Fibroblast of skin of abdomen (primary cell): Measurements from ENCODE around the gene SLC25A48.
"Not testable (repeated sequence)": the region's sequence is repeated elsewhere in the genome, so short reads cannot be mapped to it uniquely, and the experiment has no call there.

ENCODE experiments used
- DNase-seq: peaks from one replicate; pipeline ENCODE4 v3.0.0-alpha.2; 2013

SLC25A48 gene

DNA sequence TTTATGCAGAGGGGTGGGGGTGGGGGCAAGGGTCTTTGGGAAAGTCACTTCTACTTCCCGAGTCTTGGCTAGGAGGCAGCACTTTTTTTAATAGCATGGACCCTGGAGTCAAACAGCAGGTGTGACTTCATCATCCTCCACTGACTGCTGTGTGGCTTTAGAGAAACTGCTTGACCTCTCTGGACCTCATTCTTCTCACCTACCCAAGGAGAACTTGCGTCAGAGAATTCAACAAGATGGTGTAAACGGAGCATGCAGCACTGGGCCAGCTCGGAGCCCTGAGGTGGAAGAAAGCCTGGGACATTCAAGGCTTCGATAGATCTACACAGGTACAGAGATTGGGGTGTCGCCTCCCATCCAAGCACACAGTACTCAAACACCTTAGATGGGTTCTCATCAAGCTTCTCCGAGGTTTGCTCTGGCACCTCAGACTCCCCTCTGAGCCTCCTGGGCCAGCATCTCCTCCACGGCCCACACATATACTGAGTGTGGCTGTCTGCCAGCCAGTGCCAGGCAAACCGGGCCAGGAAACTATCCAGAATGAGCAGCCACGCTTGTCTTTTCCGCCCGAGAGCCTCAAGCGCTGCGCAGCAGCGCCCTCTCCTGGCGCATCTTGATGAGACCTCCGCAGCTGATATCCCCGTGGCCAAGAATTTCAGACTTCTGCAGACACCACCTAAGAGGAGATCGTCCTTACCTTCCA lies 4.6 kb upstream of the SLC25A48 start:
- peak; percentile 42 for DNase-seq

DNA sequence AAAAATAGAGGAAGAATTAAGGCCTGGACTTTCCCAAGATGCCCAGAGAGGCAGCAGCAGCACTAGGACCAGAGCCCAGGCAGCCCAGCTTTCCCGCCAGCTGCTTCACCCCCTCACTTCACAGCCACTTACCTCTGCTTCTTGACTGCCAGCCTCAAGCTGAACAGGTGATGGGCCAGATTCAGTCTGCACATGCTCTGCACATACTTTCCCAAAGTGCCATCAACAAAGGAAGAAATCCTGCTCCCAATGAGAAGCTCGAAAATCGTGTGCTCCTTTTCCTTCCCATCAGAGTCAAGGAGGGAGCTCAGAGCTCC lies 4.1 kb upstream of the SLC25A48 start:
- DNase-seq, result no peak

DNA sequence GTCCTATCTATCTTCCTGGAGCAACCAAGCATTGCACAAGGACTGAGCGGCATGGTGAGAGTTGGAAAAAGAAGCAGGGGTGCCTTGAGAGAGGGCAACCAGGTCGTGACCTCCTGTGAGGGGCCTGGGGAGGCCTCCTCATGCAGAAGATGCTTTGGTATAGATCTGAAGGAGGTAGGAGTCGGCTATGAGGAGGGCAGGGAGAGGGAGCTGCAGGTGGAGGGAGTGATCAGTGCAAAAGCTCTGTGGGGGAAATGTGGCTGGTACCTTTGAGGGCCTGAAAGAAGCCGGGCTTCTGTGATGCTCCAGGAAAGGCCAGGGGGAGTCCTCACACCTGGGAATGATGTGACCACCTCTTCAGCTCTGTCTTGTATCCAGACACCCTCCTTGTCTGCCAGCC lies 3.6 kb upstream of the SLC25A48 start:
- DNase-seq, result no peak

DNA sequence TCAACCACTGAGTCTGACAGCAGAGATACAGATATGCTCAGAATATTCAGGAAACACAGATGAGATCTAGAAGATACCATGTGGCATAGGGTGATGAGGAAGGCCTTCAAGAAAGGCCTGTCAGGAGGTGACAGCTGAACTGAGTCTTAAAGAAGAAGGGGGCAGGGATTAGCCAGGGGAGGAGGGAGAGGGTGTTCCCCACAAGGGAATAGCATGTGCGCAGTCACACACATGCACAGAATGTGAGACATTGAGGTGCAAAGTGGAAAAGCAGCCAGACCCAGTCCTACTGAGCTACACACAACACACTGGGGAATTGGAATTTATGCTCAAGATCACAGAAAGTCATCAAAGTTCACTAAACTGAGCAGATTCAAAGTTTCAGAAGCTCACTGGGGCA lies 3.0 kb upstream of the SLC25A48 start:
- DNase-seq, result no peak

DNA sequence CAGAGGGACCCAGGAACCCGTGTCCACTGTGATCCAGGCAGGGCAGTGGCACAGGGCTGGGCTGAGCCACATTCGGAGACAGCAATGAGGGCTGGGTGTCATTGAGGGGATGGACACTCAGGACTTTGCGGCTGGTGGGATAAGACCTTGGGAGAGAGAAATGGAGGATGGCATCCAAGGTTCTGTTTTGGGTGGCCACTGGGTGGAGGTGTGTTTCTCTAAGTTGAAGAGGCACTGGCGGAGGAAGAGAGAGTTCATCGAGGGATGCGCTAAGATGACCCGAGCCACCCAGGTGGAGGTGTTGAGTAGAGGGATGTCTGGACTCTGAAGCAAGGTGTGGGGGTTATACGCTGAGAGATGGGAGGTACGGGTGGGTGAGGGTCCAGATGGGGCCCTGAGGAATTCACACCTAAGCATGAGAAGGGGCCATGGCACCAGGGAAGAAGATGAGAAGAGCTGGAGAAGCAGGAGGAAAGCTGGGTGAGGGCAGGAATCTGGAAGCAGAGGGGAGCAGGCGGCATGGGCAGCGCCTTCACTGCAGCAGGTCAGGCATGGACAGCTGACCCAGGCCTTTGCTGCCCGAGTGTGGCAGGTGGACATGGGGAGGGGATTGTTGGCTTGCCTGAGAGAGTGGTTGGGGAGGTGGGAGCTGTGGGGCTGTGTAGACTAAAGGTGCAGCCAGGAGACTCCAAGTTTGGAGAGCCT lies 2.5 kb upstream of the SLC25A48 start:
- DNase-seq, result no peak

DNA sequence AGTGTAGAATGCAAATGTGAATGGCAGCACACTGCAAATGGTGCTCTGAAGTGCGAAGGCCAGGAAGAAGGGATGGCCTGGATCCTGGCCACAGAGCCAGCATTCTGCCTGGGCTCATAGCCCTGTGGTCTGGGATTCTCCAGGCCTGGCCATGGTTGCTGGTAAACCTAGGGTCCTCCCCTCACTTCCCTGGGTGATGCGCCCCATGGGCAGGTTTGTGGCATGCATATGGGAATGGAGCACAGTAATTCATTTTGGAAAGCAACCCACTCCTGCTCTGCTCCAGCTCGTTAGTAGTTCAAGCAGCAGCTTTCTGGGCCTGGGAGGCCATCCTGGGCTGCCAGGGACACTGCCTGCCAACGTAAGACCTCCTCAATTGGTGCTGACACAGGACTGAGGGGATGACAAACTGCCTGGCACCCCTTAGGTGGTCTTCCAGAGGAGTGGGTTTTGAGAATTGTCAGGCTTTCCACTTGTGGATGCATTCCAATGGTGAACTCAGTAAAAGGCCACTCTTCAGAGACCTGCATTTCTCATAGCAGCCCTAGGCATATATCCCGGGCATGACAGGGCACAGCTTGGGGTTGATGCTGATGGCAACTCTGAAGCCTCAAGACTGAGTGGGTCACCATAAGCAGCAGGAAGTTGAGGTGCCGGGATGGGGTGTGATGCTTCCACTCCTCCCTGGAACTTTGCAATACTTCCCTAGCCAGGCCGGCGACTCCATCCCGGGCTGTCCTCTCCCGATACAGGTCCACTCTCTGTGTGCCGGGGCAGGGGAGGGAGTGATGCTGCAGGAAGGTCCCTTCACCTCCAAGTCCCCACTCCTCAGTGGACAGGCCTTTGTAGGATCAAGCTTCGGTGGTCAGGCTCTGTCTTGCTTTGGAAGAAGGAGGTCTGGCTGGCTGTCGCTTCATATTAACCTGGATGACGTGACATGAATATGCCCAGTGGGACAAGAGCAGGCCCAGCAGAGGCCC lies 1.2 kb upstream of the SLC25A48 start:
- no peak for DNase-seq

DNA sequence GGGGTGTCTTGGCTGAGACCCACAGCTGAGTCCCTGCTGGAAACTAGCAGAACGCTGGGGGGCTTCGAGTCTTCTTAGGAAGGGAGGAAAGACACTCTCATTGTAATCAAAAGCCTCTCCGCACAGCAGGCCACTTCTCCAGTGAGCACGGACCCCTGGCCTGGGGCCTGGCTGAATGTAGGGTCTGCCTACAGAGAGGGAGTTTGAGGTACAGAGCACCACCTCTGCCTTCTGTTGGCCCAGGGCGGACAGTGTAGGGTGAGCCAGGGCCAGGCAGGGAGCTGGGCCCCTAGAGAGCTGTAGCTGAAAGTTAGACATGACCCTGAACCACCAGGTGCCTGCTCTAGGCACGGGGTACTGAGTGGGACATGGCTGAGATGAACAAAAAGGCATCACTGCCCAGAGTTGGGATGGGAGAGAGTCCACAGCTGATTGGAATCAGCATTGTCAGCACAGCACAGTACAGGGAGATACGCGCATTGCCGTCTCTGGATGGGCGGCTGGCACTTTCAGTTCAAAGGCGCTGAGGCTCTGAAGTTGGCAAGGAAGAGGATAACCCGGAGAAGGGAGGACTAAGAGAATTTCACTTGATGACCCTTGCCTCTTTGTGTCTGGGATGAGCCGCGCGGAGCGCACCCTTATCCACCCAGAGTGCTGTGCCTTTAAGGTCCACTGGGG lies 363 bp upstream of the SLC25A48 start:
- DNase-seq, result no peak

DNA sequence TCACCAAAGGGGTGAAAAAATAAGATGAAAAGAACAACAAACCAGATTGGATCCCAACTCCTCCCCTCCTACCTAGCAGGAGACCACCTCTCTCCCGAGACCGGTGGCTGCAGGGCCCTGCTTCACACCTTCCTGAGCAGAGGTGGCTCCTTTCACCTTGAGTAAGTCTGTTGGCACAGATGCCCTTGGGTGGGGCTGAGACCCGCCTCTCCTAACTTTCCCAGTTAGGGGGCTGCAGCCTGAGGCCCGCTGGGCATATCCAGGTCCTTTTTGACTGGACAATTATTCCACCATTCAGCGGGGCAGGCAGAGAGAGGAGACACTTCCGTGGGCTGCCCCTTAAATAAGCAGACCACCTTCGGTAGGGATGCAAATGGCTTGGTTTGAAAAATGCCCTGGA lies 1.3 kb downstream of the SLC25A48 start:
- no peak for DNase-seq

DNA sequence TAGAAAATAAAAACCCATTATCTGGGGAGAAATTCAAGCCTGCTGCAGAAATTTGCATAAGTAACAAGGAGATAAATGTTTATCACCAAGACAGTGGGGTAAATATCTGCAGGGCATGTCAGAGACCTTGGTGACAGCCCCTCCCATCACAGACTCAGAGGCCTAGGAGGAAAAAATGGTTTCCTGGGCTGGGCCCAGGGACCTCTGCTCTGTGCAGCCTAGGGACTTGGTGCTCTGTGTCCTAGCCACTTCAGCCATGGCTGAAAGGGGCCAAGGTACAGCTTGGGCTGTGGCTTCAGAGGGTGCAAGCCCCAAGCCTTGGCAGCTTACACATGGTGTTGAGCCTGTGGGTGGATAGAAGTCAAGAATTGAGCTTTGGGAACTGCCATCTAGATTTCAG lies 3.9 kb downstream of the SLC25A48 start:
- DNase-seq, result not testable (repeated sequence)

DNA sequence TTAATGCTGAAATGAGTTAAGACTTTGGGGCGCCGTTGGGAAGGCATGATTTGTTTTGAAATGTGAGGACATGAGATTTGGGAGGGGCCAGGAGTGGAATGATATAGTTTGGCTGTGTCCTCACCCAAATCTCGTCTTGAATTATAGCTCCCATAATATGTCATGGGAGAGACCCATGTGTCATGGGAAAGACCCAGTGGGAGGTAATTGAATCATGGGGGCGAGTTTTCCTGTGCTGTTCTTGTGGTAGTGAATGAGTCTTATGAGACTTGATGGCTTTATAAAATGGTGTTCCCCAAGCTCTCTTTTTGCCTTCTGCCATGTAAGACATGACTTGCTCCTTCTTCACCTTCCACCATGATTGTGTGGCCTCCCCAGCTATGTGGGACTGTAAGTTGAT lies 5.1 kb downstream of the SLC25A48 start:
- DNase-seq, result no peak

DNA sequence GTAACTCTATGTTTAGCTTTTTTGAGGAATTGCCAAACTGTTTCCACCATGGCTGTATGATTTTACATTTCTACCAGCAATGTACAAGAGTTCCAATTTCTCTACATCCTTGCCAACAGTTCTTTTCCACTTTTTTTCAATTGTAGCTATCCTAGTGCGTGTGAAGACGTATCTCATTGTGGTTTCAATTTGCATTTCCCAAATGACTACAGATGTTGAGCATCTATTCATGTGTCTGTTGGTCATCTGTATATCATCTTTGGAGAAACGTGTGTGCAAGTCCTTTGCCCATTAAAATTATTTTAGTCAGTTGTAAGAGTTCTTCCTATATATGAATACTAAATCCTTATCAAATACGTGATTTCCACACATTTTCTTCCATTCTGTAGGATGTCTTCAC lies 6.5 kb downstream of the SLC25A48 start:
- no peak for DNase-seq

DNA sequence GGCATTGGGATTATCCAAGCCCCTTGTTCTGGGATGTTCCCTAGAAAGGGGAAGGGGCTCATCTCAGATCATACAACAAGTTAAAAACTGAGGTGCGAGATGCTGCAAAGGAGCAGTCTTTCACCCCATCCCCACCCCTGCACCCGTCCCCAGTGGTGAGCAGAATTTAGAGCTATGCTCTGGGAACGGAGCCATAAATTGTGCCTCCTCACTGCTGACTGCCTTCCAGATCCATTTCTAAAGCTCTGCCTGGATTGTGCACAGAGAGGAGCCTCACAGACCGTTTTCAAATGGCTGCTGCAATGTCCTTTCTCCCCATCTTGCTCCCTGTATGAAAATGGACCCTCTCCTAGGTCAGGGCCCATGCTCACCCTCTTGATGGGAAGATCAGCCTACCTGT lies 8.3 kb downstream of the SLC25A48 start:
- DNase-seq, result no peak

DNA sequence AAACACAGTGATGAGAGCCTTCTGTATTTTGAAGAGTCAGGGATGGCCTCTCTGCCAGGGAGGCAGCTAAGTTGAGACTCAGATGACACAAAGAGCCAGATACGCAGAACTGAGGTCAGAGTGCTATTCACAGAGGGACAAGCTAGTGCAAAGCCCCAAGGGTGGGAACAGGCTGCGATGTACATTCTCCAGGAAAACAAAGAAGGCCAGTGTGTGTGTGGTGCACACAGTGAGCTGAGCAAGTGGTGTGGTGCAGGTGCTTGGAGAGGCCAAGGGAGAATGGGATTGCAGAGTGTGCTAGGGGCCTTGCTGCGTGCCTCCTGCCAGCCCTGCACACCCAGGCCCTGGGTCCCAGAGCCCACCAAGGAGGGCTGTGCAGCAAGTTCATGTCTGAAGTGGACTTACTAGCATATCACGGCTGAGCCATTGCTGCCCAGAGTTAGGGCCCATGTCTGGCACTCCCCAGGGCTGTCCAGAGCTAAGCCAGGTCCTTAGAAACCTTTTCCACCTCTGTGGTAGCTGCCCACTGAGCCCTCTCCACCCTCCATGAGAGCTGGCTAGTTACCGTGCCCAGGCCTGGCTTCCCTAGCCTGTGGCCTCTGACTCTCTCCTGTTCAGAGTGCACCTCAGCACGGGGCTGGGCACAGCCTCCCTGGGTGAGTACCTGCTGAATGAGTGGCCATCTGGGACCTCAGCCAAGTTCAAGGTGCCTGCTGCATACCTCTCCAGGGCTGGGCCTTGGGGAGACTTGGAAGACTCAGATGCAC lies 9.3 kb downstream of the SLC25A48 start:
- no peak for DNase-seq

DNA sequence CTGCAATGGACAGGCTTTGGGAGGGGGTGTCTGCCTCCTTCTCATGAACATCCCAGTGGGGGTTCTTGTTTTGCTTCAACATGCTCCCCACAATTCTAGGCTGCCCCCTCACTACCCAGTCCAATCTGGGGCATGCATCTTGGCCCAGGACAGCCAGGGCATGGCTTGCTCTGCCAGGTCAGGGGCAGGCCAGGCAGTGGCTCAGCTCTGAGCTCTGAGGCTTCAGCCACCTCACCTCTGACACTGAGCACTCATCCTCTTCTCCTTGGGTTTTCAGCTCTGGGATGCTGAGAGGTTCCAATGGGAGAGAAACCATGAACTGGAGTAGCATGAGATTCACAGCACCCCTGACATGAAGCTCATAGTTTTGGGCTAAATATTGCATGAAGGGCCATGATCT lies 11.8 kb downstream of the SLC25A48 start:
- DNase-seq, result no peak

DNA sequence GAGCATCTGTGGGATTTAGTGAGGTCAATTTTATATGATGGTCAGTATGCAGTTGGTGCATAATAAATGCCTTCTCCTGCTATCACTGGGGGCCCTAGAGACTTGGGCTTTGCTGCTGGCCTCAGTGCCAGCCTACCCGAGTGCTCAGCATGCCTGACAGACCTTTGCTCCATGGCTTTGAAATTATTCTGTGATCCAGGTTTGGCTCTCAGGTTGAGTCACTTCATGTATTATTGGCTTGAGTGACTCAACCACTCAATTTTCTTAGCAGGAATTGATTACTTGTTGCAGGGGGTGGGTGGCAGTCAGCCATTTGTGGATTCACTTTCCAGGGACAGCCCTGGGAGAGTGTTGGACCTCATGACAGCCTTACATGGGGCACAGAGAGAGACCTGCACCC lies 13.5 kb downstream of the SLC25A48 start:
- no peak for DNase-seq

DNA sequence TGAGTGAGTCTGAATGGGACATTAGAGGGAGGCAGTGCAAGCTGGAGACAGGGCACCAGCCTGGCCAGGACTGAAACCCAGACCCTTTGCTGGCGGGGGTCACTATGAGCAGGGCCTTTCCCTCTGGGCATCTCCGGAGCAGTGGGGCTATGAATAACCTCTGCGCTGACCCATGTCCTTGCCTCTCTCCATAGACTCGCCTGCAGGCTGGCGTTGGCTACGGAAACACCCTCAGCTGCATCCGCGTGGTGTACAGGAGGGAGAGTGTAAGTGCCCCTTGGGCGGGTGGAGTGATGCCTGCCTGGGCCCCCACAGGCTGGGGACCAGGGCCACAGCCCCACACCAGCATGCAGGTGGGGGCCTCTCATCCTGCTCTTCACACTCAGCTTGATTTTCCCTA lies 15.8 kb downstream of the SLC25A48 start:
- no peak for DNase-seq

DNA sequence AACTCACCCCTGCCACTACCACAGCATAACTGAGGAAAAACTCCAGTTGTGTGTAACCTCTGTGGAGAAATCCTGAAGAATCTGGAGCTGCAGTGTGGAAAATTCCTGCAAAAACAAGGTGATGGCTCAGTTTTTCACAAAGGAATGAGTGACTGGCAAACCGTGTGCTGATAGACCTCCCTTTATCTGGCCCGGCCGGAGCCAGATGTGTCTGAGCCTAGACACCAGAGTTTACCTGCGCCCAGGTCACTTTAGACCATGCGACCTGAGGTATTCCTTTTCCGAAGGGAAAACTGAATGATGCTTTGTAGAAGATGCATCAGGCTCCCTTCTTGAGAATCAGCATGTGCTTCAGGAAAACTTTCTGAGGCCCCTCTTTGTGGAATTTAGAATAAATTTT lies 16.2 kb downstream of the SLC25A48 start:
- no peak for DNase-seq

DNA sequence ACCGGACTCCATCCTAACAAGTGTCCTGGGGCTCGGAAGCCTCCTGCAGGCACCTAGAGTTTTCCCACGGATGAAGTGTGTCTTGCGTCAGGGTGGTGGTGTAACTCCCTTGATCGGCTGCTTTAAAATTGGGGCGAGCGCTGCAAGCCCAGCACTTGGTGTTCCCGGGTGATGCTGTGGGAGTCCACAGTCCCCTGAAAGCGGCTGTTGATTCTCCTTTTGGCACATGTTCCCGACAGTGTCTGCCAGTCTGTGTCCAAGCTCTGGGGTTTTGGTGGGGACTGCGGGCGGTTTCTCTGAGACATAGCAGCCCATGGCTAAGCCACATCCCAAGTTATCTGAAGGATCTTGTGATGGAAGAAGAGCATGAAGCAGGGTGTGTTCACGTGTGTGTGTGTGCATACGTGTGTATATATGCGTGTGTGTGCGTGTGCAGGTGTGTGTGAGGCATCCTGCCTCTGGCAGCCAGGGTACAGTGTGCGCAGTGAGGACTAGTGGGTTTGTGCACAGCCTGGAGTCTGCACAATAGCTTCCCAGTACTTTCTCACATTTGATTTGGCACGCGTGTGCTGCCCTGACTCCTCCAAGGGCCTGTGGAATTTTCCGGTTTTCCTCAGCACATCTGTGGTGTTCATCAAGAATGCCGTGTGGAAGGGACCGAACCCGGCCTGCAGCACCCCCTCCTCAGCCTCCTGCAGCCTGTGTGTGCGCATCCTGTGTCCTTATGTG lies 16.9 kb downstream of the SLC25A48 start:
- no peak for DNase-seq

DNA sequence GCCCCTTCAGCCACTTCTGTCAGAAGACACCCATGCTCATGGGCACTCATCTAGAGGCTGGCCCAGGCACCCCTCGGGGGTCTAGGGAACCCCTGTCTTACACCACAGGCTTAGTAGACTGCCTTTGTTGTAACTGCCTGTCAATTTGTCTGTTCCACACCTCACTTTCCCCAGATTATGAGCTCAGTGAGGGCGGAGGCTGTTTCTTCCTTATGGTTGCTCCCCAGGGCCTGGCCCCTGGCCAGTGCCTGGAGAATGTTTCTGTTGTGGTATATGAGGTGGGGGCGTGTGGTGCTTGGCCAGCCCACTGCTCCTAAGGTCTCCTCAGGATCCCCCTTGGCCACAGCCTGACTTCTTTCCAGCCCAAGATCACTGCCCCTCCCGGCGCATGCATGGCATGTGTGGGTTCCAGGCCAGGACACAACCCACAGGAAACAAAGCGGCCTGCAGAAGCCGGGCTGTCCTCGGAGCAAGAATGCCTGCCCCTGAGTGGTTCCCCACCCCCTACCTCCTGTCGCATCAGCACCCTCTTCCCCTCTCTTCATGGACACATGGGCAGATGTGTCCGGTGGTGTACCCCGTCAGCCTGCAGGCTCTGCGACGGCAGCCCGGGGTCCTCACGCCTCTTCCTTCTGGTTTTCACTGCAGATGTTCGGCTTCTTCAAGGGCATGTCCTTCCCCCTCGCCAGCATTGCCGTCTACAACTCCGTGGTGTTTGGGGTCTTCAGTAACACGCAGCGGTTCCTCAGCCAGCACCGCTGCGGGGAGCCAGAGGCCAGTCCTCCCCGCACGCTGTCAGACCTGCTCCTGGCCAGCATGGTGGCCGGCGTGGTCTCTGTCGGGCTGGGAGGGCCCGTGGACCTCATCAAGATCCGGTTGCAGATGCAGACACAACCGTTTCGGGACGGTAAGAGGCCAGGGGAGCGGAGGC lies 17.7 kb downstream of the SLC25A48 start:
- DNase-seq, result no peak

DNA sequence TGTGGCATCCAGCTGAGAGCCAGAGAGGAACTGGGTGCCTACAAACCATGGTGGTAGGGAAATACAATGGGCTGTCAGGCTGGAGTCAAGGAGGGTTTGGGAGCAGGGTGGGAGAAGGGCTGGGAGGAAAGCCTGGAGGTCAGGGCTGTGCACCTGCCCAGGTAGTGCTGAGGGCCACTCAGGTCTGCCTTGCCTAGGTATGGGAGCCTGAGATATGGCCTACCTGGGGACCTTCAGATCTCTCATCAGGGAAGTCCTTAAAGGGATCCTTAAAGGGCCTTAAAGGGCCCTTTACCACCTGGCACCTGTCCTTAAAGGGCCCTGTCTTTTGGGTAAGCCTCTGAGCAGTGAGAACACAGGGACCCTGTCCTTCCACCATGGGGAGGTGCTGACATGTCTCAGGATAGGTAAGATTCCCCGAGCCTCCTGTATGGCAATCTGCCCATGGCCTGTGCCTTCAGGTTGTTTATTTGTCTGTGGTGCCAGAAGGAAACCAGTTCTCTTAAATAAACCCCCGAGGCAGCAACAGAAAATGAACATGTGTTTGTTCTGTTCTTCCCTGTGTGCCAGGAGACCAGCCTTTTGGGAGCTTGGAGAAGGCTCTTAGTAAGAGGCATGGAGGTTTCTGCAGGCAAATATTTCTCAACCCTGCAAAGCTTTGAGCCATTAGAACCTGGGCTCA lies 23.3 kb downstream of the SLC25A48 start:
- no peak for DNase-seq
